C4-2B (cell line): ENCODE data around the gene NHERF2.
"Not testable (repeated sequence)": the region's sequence is repeated elsewhere in the genome, so short reads cannot be mapped to it uniquely, and the experiment has no call there.

ENCODE experiments used
- ZFX ChIP-seq: fragments of 450-650 bp; IDR thresholded peaks from 2 replicates; pipeline ENCODE4 v1.6.1; 2017
- TF ChIP-seq, protein P1 (sequence below): fragments of 450-650 bp; conservative IDR thresholded peaks from 2 replicates; pipeline ENCODE4 v1.5.1; 2017; ENCODE audit warnings: mild to moderate bottlenecking

DNA sequence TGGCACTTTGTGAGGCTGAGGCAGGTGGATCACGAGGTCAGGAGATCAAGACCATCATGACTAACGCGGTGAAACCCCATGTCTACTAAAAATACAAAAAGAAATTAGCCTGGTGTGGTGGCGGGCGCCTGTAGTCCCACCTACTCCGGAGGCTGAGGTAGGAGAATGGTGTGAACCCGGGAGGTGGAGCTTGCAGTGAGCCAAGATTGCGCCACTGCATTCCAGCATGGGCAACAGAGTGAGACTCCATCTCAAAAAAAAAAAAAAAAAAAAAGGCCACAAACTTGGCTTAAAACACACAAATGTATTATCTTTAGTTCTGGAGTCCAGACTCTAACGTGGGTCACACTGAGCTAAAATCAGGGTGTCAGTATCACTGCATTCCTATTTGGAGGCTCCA, 15.0 kb upstream of the NHERF2 start:
- TF ChIP-seq, protein P1, sequence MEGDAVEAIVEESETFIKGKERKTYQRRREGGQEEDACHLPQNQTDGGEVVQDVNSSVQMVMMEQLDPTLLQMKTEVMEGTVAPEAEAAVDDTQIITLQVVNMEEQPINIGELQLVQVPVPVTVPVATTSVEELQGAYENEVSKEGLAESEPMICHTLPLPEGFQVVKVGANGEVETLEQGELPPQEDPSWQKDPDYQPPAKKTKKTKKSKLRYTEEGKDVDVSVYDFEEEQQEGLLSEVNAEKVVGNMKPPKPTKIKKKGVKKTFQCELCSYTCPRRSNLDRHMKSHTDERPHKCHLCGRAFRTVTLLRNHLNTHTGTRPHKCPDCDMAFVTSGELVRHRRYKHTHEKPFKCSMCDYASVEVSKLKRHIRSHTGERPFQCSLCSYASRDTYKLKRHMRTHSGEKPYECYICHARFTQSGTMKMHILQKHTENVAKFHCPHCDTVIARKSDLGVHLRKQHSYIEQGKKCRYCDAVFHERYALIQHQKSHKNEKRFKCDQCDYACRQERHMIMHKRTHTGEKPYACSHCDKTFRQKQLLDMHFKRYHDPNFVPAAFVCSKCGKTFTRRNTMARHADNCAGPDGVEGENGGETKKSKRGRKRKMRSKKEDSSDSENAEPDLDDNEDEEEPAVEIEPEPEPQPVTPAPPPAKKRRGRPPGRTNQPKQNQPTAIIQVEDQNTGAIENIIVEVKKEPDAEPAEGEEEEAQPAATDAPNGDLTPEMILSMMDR, result not testable (repeated sequence)
- TF ChIP-seq ZFX, result not testable (repeated sequence)
